Measurements from ENCODE around the gene MAGEA9. TPM values are rescaled to one million over a fixed set of nuclear protein-coding genes. Genes with fewer than 3 reads are reported as not detected.

MAGEA9 gene
- polyA plus RNA-seq, 1 donor from 2014 or later = not detected

Small RNA genes within 50 kb of the gene (small RNA-seq; reads per million reads assigned to genes)
- gene AC244098.1 = 0 reads per million in 3 experiments
- gene AC244098.2 = 0 reads per million in 3 experiments
- 0 reads per million in 3 experiments for gene AC244098.3

Other genes starting within 250 kb of the MAGEA9 start
- gene EOLA1, start 240.9 kb upstream of the MAGEA9 start, polyA plus RNA-seq = 31.1 and 51.9 TPM in 2 replicates
- gene HSFX3, start 232.0 kb upstream of the MAGEA9 start, polyA plus RNA-seq = not detected in 2 replicates
- gene MAGEA9B, start 194.5 kb upstream of the MAGEA9 start, polyA plus RNA-seq = not detected in 2 replicates
- gene HSFX2, start 186.6 kb upstream of the MAGEA9 start, polyA plus RNA-seq = 1.3 TPM in 1 of 2 replicates, not detected in the other
- gene TMEM185A, start 150.1 kb upstream of the MAGEA9 start, polyA plus RNA-seq = 36.5 and 50.0 TPM in 2 replicates
- gene MAGEA11, start 69.9 kb upstream of the MAGEA9 start, polyA plus RNA-seq = not detected in 2 replicates
- 0.57 and 1.3 TPM in 2 replicates for gene HSFX1, start 7.9 kb upstream of the MAGEA9 start, polyA plus RNA-seq
- gene MAGEA8, start 99.3 kb downstream of the MAGEA9 start, polyA plus RNA-seq = not detected in 2 replicates
- gene HSFX4, start 147.6 kb downstream of the MAGEA9 start, polyA plus RNA-seq = not detected in 2 replicates
- 21.7 and 26.7 TPM in 2 replicates for gene EOLA2, start 156.6 kb downstream of the MAGEA9 start, polyA plus RNA-seq